ENCODE results near the gene RPTOR. TPM values are rescaled to one million over a fixed set of nuclear protein-coding genes. Genes with fewer than 3 reads are reported as not detected.
A peak's percentile ranks its signal among the peaks of the same experiment; 100 is the strongest.

Gene RPTOR
- polyA plus RNA-seq, 1 of the 3 experiments (the other 2 are of a cell fraction), result 14.9 TPM

DNA sequence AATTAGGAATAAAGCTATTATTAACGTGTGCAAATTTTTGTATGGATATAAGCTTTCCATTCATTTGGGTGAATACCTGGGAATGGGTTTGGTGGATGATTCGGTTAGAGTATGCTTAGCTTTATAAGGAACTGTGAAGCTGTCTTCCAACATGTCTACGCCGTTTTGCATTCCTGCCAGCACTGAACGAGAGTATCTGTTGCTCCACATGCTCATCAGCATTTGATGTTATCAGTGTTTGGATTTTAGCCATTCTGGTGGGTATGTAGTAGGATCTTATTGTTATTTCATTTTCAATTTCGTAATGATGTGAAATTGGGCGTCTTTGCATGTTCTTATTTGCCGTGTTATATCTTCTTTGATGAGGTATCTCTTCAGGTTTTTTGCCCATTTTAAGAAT lies 168.0 kb downstream of the RPTOR start:
- no peak overlapping the region for H3K9ac ChIP-seq
- no peak overlapping the region for H3K4me3 ChIP-seq (ENCODE audit: low read depth in 2 of 2, low read length in 1 of 2)
- no peaks in the 10 kb centered on the region for H3K27me3 ChIP-seq (ENCODE audit: insufficient read depth)
- H3K36me3 ChIP-seq (replicated peaks in 1 of 2; ENCODE audit: control insufficient read depth in 1 of 2, insufficient read depth in 2 of 2, low read length in 1 of 2), result peaks cover 4 to 5% of the 10 kb centered on the region in 2 experiments
- H3K4me2 ChIP-seq, result no peak overlapping the region
- H4K20me1 ChIP-seq (ENCODE audit: insufficient read depth), result no peaks in the 10 kb centered on the region
- no peaks in the 10 kb centered on the region for H3F3A ChIP-seq (replicated peaks; ENCODE audit: insufficient read depth)
- 84% methylated on average over 8 of the region's 8 CpGs for WGBS (ENCODE audit: low lambda C conversion rate)
- ChIA-PET POLR2A (no interaction called here), CTCF (interaction anchor here (0.8 to 1.0 kb wide), 2 partner anchors 10 to 285 kb away, joined by 3 read pairs; no protein-coding TSS in a partner anchor)
- H3K79me2 ChIP-seq (ENCODE audit: insufficient read depth), result peaks cover 20% of the 10 kb centered on the region
- H3K27ac ChIP-seq (ENCODE audit: low read depth in 2 of 2, low read length in 1 of 2), result no peak overlapping the region
- TF ChIP-seq GATA2 (CRISPR knock-in tag; IDR thresholded peaks at IDR 0.05) (peak; percentile 30; the same call in 1 of the 2 replicates), FOXJ3 (CRISPR knock-in tag; IDR thresholded peaks at IDR 0.05) (no peak)
- H3K4me1 ChIP-seq (ENCODE audit: control insufficient read depth in 1 of 2, insufficient read depth in 2 of 2, low read depth in 1 of 2, low read length in 1 of 2), result 0 out of 4 replicates have a peak, but pooled peaks cover 0 to 2% of the 10 kb centered on the region in 2 experiments
- H3K9me2 ChIP-seq, result no peaks in the 10 kb centered on the region
- no peak for DNase-seq
- H2AFZ ChIP-seq (ENCODE audit: low read depth), result no peak overlapping the region
- H3K9me3 ChIP-seq, result no peaks in the 10 kb centered on the region

GRCh38 chr17:80716986-80717719 lies 172.5 kb downstream of the RPTOR start:
- H3K79me2 ChIP-seq (ENCODE audit: insufficient read depth), result peaks cover 38% of the 10 kb centered on the region
- H3K4me3 ChIP-seq (ENCODE audit: low read depth in 2 of 2, low read length in 1 of 2), result no peak overlapping the region
- peaks cover 4 to 8% of the 10 kb centered on the region in 2 experiments; a peak in 2 of 4 replicates for H3K4me1 ChIP-seq (ENCODE audit: control insufficient read depth in 1 of 2, insufficient read depth in 2 of 2, low read depth in 1 of 2, low read length in 1 of 2)
- H3K9me3 ChIP-seq, result no peaks in the 10 kb centered on the region
- ChIA-PET POLR2A (no interaction called here), CTCF (interaction anchor here (1.2 to 1.3 kb wide), 2 partner anchors 142 kb away, joined by 3 to 6 read pairs; no protein-coding TSS in a partner anchor)
- 96% methylated on average over 10 of the region's 10 CpGs for WGBS (ENCODE audit: low lambda C conversion rate)
- no peak for DNase-seq
- no peak overlapping the region for H3K27ac ChIP-seq (ENCODE audit: low read depth in 2 of 2, low read length in 1 of 2)
- TF ChIP-seq FOSL2 (IDR thresholded peaks at IDR 0.05; ENCODE audit: borderline replicate concordance, low read depth) (no peak), TCF12 (IDR thresholded peaks at IDR 0.05) (0 out of 2 replicates have a peak, but pooled peaks have one; percentile 17), FOXM1 (IDR thresholded peaks at IDR 0.05; ENCODE audit: low read depth) (no peak)
- no peaks in the 10 kb centered on the region for H3K9me2 ChIP-seq
- no peaks in the 10 kb centered on the region for H4K20me1 ChIP-seq (ENCODE audit: insufficient read depth)
- no peaks in the 10 kb centered on the region for H3K27me3 ChIP-seq (ENCODE audit: insufficient read depth)
- H3F3A ChIP-seq (replicated peaks; ENCODE audit: insufficient read depth), result no peaks in the 10 kb centered on the region
- no peak overlapping the region for H3K9ac ChIP-seq
- no peak overlapping the region for H2AFZ ChIP-seq (ENCODE audit: low read depth)
- peaks cover 0 to 3% of the 10 kb centered on the region in 2 experiments for H3K36me3 ChIP-seq (replicated peaks in 1 of 2; ENCODE audit: control insufficient read depth in 1 of 2, insufficient read depth in 2 of 2, low read length in 1 of 2)
- H3K4me2 ChIP-seq, result no peak overlapping the region

DNA sequence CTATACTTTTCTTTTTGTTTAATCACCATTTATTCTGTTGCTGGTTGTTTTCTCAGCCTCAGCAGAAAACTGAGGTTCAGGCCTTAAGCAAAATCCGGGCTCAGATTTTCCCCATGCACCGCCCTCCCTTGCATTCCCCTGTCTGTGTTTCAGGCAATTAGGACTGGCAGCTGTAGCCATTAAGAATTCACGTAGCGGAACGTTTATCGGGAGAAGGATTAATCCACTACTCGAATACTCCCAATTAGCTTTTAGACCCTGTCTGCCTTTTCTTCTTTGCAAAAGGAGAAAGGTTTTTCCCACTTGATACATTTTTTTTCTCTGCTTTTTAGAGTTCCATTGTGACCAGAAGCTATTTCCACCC lies 173.1 kb downstream of the RPTOR start:
- no peaks in the 10 kb centered on the region for H3K9me3 ChIP-seq
- H4K20me1 ChIP-seq (ENCODE audit: insufficient read depth), result no peaks in the 10 kb centered on the region
- no peak overlapping the region for H3K4me3 ChIP-seq (ENCODE audit: low read depth in 2 of 2, low read length in 1 of 2)
- H3K36me3 ChIP-seq (replicated peaks in 1 of 2; ENCODE audit: control insufficient read depth in 1 of 2, insufficient read depth in 2 of 2, low read length in 1 of 2), result no peaks in the 10 kb centered on the region
- TF ChIP-seq RCOR1 (IDR thresholded peaks at IDR 0.05; ENCODE audit: low read length) (no peak), RFX5 (IDR thresholded peaks at IDR 0.05; ENCODE audit: low read length) (no peak), SMC3 (IDR thresholded peaks at IDR 0.05; ENCODE audit: low read depth, low read length) (no peak), SIN3A (IDR thresholded peaks at IDR 0.05; ENCODE audit: borderline replicate concordance, low read depth, low read length) (no peak), RAD21 (IDR thresholded peaks at IDR 0.05; ENCODE audit: low read length) (no peak), USF2 (IDR thresholded peaks at IDR 0.05; ENCODE audit: borderline replicate concordance, low read depth, low read length) (no peak)
- TF ChIP-seq, protein P1, sequence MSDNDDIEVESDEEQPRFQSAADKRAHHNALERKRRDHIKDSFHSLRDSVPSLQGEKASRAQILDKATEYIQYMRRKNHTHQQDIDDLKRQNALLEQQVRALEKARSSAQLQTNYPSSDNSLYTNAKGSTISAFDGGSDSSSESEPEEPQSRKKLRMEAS (IDR thresholded peaks at IDR 0.05; ENCODE audit: low read depth), result no peak
- POLR2A ChIA-PET, result no interaction called here
- DNase-seq, result no peak
- H3K9me2 ChIP-seq, result no peaks in the 10 kb centered on the region
- no peaks in the 10 kb centered on the region for H3K27me3 ChIP-seq (ENCODE audit: insufficient read depth)
- H3F3A ChIP-seq (replicated peaks; ENCODE audit: insufficient read depth), result no peaks in the 10 kb centered on the region
- H2AFZ ChIP-seq (ENCODE audit: low read depth), result no peak overlapping the region
- H3K9ac ChIP-seq, result no peak overlapping the region
- H3K27ac ChIP-seq (ENCODE audit: low read depth in 2 of 2, low read length in 1 of 2), result no peak overlapping the region
- H3K4me1 ChIP-seq (ENCODE audit: control insufficient read depth in 1 of 2, insufficient read depth in 2 of 2, low read depth in 1 of 2, low read length in 1 of 2), result peaks cover 4 to 7% of the 10 kb centered on the region in 2 experiments; a peak in 2 of 4 replicates
- H3K79me2 ChIP-seq (ENCODE audit: insufficient read depth), result peaks cover 40% of the 10 kb centered on the region
- WGBS (ENCODE audit: low lambda C conversion rate), result 93% methylated on average over 7 of the region's 7 CpGs
- CTCF ChIA-PET, result interaction anchor here (1.3 kb wide), 1 partner anchor 142 kb away, joined by 6 read pairs; no protein-coding TSS in a partner anchor
- no peak overlapping the region for H3K4me2 ChIP-seq
